Hepatocyte (in vitro differentiated cells): ENCODE measurements around the gene CARD9. TPM values are rescaled to one million over a fixed set of nuclear protein-coding genes. Genes with fewer than 3 reads are reported as not detected.

Experiments
- DNase-seq: peaks from one replicate; pipeline ENCODE4 v3.0.0-alpha.2; 2016; ENCODE audit warnings: low spot score
- H2AFZ ChIP-seq: fragments of 200-600 bp; sonication (generic); 2 replicates; pipeline ENCODE4 v1.6.0; 2016; ENCODE audit warnings: antibody characterized with exemption, mild to moderate bottlenecking
- H3K27ac ChIP-seq: fragments of 200-600 bp; sonication (generic); 2 replicates; pipeline ENCODE4 v1.5.1; 2016; ENCODE audit warnings: mild to moderate bottlenecking
- H3K27me3 ChIP-seq: fragments of 200-600 bp; sonication (generic); 2 replicates; pipeline ENCODE4 v1.6.1; 2016
- H3K36me3 ChIP-seq: fragments of 200-600 bp; sonication (generic); replicated peaks from 2 replicates; pipeline ENCODE4 v1.5.1; 2016; ENCODE audit warnings: low read depth; ENCODE audit not compliant: insufficient read depth
- H3K4me1 ChIP-seq: fragments of 200-600 bp; sonication (generic); 2 replicates; pipeline ENCODE4 v1.5.1; 2016; ENCODE audit warnings: mild to moderate bottlenecking, moderate library complexity; ENCODE audit not compliant: insufficient read depth
- H3K4me2 ChIP-seq: fragments of 200-600 bp; sonication (generic); 2 replicates; pipeline ENCODE4 v1.6.0; 2016
- H3K4me3 ChIP-seq: fragments of 200-600 bp; sonication (generic); 2 replicates; pipeline ENCODE4 v1.5.1; 2016; ENCODE audit warnings: mild to moderate bottlenecking
- H3K79me2 ChIP-seq: fragments of 200-600 bp; sonication (generic); 2 replicates; pipeline ENCODE4 v1.6.0; 2017; ENCODE audit warnings: mild to moderate bottlenecking
- H3K9me2 ChIP-seq: fragments of 200-600 bp; sonication (generic); replicated peaks from 2 replicates; pipeline ENCODE4 v1.6.0; 2017; ENCODE audit warnings: mild to moderate bottlenecking; ENCODE audit not compliant: insufficient read depth
- H3K9me3 ChIP-seq: fragments of 200-600 bp; sonication (generic); 2 replicates; pipeline ENCODE4 v1.5.1; 2016; ENCODE audit warnings: low read depth, mild to moderate bottlenecking
- H4K20me1 ChIP-seq: fragments of 200-600 bp; sonication (generic); 2 replicates; pipeline ENCODE4 v1.6.0; 2016; ENCODE audit warnings: mild to moderate bottlenecking; ENCODE audit not compliant: insufficient read depth, poor library complexity, severe bottlenecking
- EZH2 ChIP-seq: fragments of 200-600 bp; sonication (generic); IDR thresholded peaks from 2 replicates; pipeline ENCODE4 v1.6.1; 2016; ENCODE audit warnings: antibody characterized with exemption, mild to moderate bottlenecking, borderline replicate concordance
- EZH2phosphoT487 ChIP-seq: fragments of 200-600 bp; sonication (generic); IDR thresholded peaks from one replicate; pipeline ENCODE4 v1.6.1; 2018; ENCODE audit warnings: antibody characterized with exemption, mild to moderate bottlenecking, low read depth, moderate library complexity; ENCODE audit not compliant: unreplicated experiment, severe bottlenecking
- WGBS: methylation state at CpG from one replicate; pipeline ENCODE4 v1.1.6; 2016; ENCODE audit warnings: low lambda C conversion rate; ENCODE audit errors: missing lambda C conversion rate; 5-methylcytosine and 5-hydroxymethylcytosine counted together
- polyA plus RNA-seq: library from polyadenylated mRNA; unstranded; fragments of >200 nt; fragmentation: Nextera tagmentation; extraction: Ambion mirVana; gene quantifications from 2 replicates; pipeline ENCODE4 v1.2.1, GENCODE V29; 2016
- total RNA-seq: library from RNA; depleted of rRNA; stranded (reverse); fragments of >200 nt; gene quantifications from 2 replicates; pipeline ENCODE4 v1.2.3, GENCODE V29; 2014
- TF ChIP-seq, protein P1 (sequence below): fragments of 200-600 bp; sonication (generic); IDR thresholded peaks from 2 replicates; pipeline ENCODE4 v1.5.1; 2016; ENCODE audit warnings: antibody characterized with exemption, mild to moderate bottlenecking; ENCODE audit not compliant: poor library complexity

CARD9 gene
- total and polyA plus RNA-seq, 2 experiments from 2014 or later = 0.80 to 1.5 TPM

DNA sequence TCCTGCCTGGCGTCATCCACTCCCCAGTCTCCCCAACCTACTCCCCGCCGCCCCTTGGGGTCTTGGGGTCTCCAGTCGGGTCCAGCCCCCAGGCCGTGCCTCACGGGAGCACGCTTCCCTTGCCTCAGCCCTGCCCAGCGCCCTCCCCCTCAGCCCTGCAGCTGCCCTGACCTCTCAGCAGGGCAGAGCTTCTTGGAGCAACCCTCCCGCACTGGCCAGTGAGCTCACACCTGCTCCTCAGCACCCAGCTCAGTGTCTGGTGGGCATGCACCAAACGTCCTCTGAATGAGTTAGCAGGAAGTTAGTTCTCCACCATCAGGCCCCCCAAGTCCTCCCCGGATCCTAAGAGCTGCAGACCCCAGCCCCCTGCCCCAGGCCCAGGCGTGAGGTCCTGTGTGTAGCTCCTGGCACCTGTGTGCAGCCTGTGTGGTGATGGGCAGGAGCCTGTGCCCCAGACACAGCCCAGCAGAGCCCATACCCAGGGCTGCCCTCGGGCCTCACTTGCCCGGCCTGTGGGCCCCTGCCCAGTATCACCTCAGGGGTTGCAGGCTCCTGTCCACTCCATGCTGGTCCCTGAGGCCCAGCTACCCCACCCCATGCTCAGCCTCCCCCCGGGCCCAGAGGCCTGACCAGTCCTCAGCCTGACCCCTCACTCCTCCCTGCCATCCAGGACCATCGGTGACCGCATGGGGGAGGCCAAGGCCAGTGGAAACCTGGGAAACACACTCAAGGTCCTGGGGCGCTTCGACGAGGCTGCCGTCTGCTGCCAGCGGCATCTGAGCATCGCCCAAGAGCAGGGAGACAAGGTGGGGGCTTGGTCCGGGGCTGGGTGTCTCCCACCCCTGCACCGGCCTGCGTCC, 37.9 kb downstream of the CARD9 start:
- H4K20me1 ChIP-seq = peaks cover 18% of the 10 kb centered on the region
- TF ChIP-seq EZH2phosphoT487 (no peak), EZH2 (no peak)
- TF ChIP-seq, protein P1, sequence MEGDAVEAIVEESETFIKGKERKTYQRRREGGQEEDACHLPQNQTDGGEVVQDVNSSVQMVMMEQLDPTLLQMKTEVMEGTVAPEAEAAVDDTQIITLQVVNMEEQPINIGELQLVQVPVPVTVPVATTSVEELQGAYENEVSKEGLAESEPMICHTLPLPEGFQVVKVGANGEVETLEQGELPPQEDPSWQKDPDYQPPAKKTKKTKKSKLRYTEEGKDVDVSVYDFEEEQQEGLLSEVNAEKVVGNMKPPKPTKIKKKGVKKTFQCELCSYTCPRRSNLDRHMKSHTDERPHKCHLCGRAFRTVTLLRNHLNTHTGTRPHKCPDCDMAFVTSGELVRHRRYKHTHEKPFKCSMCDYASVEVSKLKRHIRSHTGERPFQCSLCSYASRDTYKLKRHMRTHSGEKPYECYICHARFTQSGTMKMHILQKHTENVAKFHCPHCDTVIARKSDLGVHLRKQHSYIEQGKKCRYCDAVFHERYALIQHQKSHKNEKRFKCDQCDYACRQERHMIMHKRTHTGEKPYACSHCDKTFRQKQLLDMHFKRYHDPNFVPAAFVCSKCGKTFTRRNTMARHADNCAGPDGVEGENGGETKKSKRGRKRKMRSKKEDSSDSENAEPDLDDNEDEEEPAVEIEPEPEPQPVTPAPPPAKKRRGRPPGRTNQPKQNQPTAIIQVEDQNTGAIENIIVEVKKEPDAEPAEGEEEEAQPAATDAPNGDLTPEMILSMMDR = no peak
- no peak overlapping the region for H2AFZ ChIP-seq
- H3K27me3 ChIP-seq = no peaks in the 10 kb centered on the region
- peaks cover 25% of the 10 kb centered on the region for H3K79me2 ChIP-seq
- 95% methylated on average over 18 of the region's 26 CpGs for WGBS
- no peak overlapping the region for H3K4me2 ChIP-seq
- no peaks in the 10 kb centered on the region for H3K9me2 ChIP-seq
- H3K4me1 ChIP-seq = no peaks in the 10 kb centered on the region
- H3K36me3 ChIP-seq = no peaks in the 10 kb centered on the region
- H3K9me3 ChIP-seq = no peaks in the 10 kb centered on the region
- no peak for DNase-seq
- H3K27ac ChIP-seq = no peak overlapping the region
- H3K4me3 ChIP-seq = no peak overlapping the region

DNA sequence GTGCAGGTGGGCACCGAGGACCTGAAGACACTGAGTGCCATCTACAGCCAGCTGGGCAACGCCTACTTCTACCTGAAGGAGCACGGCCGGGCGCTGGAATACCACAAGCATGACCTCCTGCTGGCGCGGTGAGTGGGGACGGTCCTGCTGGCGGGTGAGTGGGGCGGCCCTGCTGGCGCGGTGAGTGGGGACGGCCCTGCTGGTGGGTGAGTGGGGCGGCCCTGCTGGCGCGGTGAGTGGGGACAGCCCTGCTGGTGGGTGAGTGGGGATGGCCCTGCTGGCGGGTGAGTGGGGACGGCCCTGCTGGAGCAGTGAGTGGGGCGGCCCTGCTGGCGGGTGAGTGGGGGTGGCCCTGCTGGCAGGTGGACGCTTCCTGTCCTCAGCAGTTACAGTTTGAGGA, 38.9 kb downstream of the CARD9 start:
- 95% methylated on average over 16 of the region's 21 CpGs for WGBS
- Histone ChIP-seq H3K27me3 (no peaks in the 10 kb centered on the region), H3K79me2 (peaks cover 35% of the 10 kb centered on the region), H3K4me2 (no peak overlapping the region), H3K9me3 (no peaks in the 10 kb centered on the region), H3K36me3 (no peaks in the 10 kb centered on the region), H3K4me3 (no peak overlapping the region), H4K20me1 (peaks cover 24% of the 10 kb centered on the region), H2AFZ (no peak overlapping the region), H3K27ac (no peak overlapping the region), H3K9me2 (no peaks in the 10 kb centered on the region), H3K4me1 (no peaks in the 10 kb centered on the region)
- TF ChIP-seq, protein P1 = no peak
- TF ChIP-seq EZH2 = no peak
- no peak for TF ChIP-seq EZH2phosphoT487
- DNase-seq = no peak

DNA sequence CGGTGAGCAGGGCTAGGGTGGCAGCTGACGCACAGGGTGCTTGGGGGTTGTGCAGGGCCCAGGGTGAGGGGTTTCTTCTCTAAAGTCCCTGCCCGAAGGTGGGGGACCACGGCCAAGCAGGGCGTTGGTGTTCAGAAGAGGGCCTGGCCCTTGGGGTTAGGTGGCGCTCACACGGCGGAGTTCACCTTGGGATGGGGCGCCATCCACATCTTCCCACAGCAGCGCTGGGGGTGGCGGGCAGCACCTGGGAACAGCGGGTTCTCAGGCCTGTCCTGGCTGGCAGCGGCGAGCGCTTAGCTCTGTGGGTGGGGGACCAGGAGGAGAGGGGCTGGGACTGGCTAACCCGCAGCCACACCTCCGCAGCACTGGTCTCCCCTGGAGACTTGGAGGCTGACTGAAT, 40.0 kb downstream of the CARD9 start:
- Histone ChIP-seq H4K20me1 (peaks cover 34% of the 10 kb centered on the region), H3K79me2 (peaks cover 46% of the 10 kb centered on the region), H3K36me3 (no peaks in the 10 kb centered on the region), H3K4me2 (no peak overlapping the region), H3K4me3 (no peak overlapping the region), H3K27ac (no peak overlapping the region), H3K9me2 (no peaks in the 10 kb centered on the region), H3K9me3 (no peaks in the 10 kb centered on the region), H2AFZ (no peak overlapping the region), H3K27me3 (no peaks in the 10 kb centered on the region), H3K4me1 (peaks cover 10% of the 10 kb centered on the region)
- DNase-seq = no peak
- TF ChIP-seq EZH2 (no peak), EZH2phosphoT487 (no peak)
- TF ChIP-seq, protein P1 = no peak
- 95% methylated on average over 13 of the region's 17 CpGs for WGBS
